ENCODE measurements around the gene MAP2K5.

MAP2K5 gene

GRCh38 chr15:67736810-67737209 lies 194.3 kb downstream of the MAP2K5 start:
- H3K4me3 ChIP-seq (ENCODE audit: low read length), result no peak overlapping the region
- no peak for DNase-seq (ENCODE audit: low read depth)
- TF ChIP-seq CTCF (conservative IDR thresholded peaks at IDR 0.05; ENCODE audit: low read depth, low read length), result no peak

- DNase-seq (ENCODE audit: low read depth), result no peak
- TF ChIP-seq CTCF (conservative IDR thresholded peaks at IDR 0.05; ENCODE audit: low read depth, low read length), result no peak
- H3K4me3 ChIP-seq (ENCODE audit: low read length), result no peak overlapping the region
Measured at GRCh38 chr15:67738056-67738455, 195.6 kb downstream of the MAP2K5 start.

GRCh38 chr15:67740405-67740804 lies 197.9 kb downstream of the MAP2K5 start:
- TF ChIP-seq CTCF (conservative IDR thresholded peaks at IDR 0.05; ENCODE audit: low read depth, low read length), result no peak
- H3K4me3 ChIP-seq (ENCODE audit: low read length), result no peak overlapping the region
- DNase-seq (ENCODE audit: low read depth), result no peak

- no peak for DNase-seq (ENCODE audit: low read depth)
- TF ChIP-seq CTCF (conservative IDR thresholded peaks at IDR 0.05; ENCODE audit: low read depth, low read length), result no peak
- H3K4me3 ChIP-seq (ENCODE audit: low read length), result no peak overlapping the region
Measured at GRCh38 chr15:67741308-67741707, 198.8 kb downstream of the MAP2K5 start.

GRCh38 chr15:67743558-67743957 lies 201.1 kb downstream of the MAP2K5 start:
- no peak for DNase-seq (ENCODE audit: low read depth)
- no peak for TF ChIP-seq CTCF (conservative IDR thresholded peaks at IDR 0.05; ENCODE audit: low read depth, low read length)

GRCh38 chr15:67744331-67745072 lies 202.0 kb downstream of the MAP2K5 start:
- H3K4me3 ChIP-seq (ENCODE audit: low read length), result no peak overlapping the region
- TF ChIP-seq CTCF (conservative IDR thresholded peaks at IDR 0.05; ENCODE audit: low read depth, low read length), result no peak
- DNase-seq (ENCODE audit: low read depth), result no peak

More at GRCh38 chr15:67743558-67743957, 201.1 kb downstream of the MAP2K5 start:
- H3K4me3 ChIP-seq (ENCODE audit: low read length), result no peak overlapping the region
